Measurements from ENCODE around the gene SH3BP2. TPM values are rescaled to one million over a fixed set of nuclear protein-coding genes. Genes with fewer than 3 reads are reported as not detected.

The SH3BP2 gene
- total RNA-seq, 1 experiment from 2014 or later, result 8.2 TPM

GRCh38 chr4:2800691-2801596 lies 8.1 kb downstream of the SH3BP2 start:
- no peak for DNase-seq (ENCODE audit: extremely low read depth, low read depth)

DNA sequence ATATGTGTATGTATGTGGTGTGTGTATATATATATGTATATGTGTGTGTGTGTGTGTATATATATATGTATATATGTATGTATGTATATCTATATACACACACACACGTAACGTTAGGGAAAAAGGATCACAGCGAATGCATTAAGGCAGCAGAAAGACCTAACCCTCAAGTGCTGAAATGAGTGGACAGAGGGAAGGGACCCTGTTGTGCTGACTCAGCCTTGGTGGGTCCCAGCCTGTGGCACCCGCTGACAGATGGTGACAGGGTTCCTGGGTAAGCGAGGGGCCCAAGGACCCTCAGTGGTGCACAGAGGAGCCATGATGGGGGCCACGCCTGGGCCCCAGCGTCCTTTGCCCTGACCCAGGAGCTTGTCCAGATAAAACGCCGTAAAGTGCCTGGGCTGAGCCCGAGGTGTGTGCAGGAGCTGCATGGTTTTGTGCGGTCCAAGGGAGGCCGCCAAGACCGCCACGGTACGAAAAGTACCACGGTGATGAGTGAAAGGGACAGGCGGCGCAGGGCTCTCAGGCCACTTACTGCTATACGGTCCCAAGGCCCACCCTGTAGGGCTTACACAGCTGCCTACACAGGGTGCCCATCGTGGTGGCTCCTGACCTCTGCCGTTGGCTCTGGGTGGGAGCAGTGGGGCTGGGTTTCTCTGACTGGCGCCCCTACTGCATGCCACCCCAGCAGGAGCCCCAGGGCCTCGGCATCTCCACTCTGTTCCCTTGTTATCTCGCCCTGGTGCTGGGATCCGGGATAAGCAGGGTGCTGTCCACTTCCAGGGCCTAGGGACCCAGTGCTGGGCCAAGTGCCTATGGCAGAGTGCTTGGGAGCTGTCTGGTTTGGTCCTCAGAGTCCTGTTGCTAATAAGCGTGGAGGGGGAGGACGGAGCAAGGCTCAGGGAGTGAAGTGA lies 10.0 kb downstream of the SH3BP2 start:
- no peak for DNase-seq (ENCODE audit: extremely low read depth, low read depth)

DNA sequence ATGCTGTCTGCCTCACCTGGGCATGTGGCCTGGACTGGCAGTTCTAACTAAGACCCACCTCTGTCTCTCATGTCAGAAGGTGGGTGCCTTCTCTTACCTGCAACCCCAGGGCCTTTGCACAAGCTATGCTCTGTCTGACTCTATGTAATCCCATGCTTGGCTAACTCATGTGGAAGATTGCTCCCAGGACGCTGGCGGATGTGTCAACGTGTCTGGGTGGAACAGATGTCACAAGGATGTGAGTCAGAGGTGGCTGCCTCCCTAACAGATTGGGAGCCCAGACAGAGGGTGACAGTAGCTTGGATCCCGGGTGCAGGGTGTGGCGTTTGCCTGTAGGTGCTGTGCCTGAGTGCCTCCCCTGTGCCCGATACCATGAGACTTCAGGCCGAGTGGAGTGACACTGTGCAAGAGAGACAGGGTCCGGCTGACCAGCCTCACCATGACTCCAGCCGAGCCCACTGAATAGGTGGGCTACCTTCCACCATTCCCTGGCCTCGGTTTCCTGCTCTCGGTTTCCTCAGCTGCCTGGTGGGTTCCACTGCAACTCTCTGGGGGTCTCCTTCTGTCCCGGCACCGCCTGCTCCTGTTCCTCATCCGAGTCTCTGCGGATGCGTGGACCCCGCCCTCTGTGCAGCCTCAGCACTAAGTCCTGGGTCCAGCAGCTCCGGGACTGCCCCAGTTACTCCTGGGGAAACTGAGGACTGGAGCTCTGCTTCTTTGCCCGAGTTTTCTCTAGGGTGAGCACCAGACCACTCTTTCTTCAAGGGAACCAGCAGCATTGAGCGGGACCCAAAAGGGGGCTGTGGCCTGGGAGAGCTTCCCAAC lies 11.0 kb downstream of the SH3BP2 start:
- no peak for DNase-seq (ENCODE audit: extremely low read depth, low read depth)

- DNase-seq (ENCODE audit: extremely low read depth, low read depth), result no peak
Measured at GRCh38 chr4:2804449-2804972, 11.6 kb downstream of the SH3BP2 start.

- DNase-seq (ENCODE audit: extremely low read depth, low read depth), result no peak
Measured at GRCh38 chr4:2804973-2805501, 12.2 kb downstream of the SH3BP2 start.

DNA sequence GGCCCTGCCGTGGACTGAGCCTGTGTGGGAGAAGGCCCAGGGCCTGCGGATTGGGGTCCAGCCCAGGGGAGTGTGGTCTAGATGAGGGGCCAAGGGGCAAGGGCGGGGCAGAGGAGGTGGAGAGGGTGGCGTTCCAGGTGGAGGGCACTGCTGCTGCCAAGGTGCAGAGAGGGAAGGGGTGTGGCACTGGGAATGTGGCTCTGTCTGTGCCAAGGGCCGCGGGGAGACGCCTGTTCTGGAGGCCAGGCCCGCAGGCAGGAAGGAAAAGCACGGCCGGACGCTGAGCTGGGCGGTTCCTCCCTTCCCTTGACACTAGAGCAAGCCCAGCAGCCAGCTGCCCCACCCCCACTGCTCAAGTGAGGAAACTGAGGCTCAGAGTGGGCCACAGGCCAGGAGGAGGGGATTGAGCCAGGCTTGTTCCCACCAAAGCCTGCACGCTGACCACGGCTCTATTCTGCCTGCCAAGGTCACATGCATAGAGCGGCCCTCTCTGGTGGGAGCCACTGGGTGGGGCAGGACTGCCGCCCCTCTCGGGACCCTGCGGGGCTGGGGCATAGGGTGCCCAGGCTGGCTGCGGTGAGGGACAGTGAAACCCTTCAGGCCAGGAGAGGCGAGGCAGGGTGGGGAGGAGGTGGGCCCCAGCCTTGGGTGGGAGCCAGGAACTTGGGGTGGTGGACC lies 13.0 kb downstream of the SH3BP2 start:
- no peak for DNase-seq (ENCODE audit: extremely low read depth, low read depth)

DNA sequence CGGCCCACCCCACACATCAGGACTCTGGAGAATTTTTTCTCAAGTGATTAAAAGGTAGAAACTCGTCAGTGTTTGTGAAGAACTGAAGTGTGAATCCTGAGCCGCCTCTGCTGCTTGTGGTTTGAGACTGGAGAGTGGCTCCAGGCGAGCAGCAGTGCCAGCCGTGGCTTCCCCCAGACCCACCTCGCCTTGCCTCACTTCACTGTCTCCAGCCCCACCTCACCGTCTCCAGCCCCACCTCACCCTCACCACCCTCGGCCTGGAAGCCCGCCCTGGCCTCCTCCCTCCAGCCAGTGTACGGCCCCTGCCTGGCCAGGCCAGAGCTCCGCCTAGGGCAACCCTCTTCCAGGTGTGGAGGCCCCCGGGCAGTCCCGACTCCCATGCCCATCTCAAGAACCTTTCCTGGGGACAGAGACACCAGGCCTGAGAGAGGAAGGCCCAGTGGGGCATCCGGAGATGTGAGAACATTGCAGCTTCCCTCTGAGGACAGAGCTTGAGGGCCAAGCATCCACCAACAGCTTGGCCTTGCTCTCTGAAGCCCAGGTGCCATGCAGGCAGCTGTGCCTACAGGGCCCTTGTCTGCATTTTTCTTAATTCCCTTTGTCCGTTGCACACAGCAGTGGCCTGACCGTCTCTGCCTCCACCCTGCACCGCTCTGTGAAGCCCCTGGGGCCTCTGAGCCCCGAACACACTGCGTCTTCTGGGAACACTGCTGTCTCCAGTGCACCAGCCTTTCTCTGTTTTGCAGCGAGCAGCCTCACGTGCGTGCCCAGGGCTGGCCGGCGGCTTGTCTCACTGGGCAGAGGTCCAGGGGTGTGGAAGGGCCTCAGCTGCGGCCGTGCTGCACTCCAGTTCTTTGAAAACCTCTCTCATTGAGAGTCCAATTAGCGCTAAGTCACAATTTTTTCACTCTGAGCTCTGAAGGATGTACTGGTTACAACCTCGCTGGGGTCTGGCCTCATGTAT lies 13.8 kb downstream of the SH3BP2 start:
- no peak for DNase-seq (ENCODE audit: extremely low read depth, low read depth)

DNA sequence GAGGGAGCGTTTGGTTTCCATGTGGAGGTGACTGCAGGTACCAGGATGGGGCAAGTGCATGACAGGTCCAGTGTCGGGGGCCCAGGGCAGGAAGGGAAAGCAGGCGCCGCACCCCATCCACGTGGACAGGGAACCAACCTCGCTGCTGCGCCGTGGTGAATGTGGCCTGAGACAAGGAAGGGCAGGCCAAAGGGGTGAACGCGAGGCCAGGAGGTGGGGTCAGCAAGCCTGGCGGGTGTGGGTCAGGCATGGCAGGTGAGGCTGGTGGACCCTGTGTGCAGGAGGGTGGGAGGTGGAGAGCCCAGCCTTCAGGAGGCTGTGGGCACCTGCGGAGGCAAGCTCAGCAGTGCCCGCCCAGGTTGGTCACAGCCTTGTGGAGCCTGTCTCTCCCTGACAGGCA lies 14.7 kb downstream of the SH3BP2 start:
- no peak for DNase-seq (ENCODE audit: extremely low read depth, low read depth)

- no peak for DNase-seq (ENCODE audit: extremely low read depth, low read depth)
Measured at GRCh38 chr4:2808001-2808400, 15.1 kb downstream of the SH3BP2 start.

GRCh38 chr4:2809610-2810180 lies 16.8 kb downstream of the SH3BP2 start:
- no peak for DNase-seq (ENCODE audit: extremely low read depth, low read depth)

GRCh38 chr4:2810388-2810787 lies 17.5 kb downstream of the SH3BP2 start:
- no peak for DNase-seq (ENCODE audit: extremely low read depth, low read depth)

DNA sequence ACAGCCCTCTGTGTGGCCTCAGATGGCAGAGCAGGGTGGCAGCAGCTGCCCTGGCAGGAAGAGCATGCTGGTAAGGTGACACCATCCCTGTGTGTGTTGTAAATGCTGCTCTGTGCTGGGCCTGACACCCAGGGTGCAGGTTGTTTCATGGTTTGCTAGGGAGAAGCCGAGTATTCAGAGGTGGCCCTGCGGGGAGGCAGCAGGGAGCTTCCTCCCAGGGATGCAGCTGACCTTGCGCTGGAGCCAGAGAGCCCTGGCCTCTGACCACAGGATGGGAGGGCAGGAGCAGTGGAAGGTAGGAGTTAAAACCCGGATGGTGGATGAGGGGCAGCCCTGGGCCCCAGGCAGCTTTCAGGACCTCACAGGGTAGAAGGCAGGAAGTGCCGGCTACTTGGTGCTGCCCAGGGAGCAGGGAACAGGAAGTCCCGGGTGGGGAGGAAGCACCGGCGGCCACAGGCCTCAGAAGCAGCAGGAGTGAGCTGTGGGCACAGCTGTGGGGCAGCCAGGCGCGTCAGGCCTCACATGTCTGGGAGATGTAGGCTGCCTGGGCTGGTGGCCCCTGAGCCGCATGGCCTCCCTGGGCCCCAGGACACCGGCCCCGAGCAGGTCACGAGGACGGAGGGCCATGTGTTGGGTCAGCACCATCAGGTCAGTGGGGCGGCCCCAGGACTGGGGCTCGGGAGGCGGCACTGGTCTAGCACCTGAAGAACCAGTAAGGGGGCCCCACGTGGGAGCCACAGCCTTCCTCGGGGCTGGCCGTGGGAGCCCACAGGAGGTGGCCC lies 19.1 kb downstream of the SH3BP2 start:
- DNase-seq (ENCODE audit: extremely low read depth, low read depth), result no peak

GRCh38 chr4:2812612-2813354 lies 19.9 kb downstream of the SH3BP2 start:
- no peak for DNase-seq (ENCODE audit: extremely low read depth, low read depth)

DNA sequence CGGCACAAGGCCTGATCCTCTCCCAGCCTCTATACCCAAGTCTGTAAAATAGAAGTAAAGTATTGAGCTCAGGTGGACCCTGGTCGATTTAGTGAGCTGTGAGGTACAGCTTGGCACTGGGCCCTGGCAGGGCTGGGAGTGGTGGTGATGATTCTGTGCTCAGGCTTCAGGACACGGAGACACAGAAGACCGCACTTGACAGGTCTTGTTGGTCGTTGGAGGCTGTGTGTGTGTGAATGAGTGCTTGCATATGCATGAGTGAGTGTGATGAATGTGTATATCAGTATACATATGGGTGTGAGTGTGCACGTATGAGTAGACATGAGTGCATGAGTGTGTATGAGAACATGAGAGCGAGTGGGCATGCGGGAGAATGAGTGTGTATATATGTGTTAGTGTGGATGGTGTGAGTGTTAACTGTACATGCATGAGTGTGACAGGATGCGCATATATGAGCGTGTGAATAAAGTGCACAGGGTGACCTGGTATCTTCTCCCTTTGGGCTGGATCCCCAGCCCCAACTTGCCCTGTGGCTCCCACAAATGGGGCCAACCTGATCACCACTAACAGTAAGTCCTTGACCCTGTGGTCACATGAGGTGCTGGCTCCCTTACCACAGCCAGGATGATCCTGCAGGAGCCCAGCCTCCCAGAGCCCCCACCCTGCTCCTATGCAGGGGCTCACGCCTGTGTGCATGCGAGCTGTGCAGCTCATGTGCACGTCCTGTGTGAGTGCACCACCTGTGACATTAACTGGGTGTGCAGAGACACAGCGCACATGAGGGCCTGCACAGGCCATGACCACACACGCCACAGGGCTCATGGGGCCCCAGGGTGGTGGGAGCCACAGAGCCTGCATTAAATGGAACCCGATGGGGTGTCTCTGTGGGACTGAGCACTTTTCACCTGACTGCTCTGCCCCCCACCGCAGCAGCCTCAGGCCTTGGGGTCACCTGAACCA lies 20.8 kb downstream of the SH3BP2 start:
- no peak for DNase-seq (ENCODE audit: extremely low read depth, low read depth)

DNA sequence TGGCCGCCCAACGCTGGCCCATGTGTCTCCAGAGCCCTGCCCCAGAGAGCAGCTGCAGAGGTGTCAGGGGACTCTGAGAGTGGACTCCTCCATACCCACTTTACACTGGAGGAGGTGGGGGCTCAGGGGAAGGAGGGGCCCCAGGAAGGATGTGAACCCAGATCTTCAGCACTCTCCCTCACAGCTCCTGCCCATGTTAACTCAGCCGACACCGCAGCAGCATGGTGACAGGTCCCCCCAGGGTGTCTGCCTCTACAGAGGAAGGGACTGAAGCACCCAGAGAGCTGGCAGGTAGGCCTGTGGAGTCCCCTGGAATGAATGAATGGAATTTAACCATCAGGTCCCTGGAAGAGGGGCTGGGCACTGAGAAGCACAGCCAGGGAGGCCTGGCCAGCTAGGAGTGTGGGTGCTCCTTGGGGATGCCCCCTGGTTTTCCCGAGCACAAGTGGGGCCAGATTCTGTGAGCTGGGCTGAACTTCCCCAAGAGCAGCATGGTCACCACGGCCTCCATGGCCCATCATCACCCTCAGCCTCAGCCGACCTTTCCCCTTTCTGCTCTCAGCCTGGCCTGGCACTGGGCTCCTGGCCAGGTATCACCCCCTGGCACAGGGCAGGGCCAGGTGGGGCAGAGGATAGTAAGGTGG lies 21.9 kb downstream of the SH3BP2 start:
- DNase-seq (ENCODE audit: extremely low read depth, low read depth), result no peak
